GM12865 (cell line): ENCODE data around the gene COPG1.

ENCODE experiments used
- DNase-seq: peaks from one replicate; pipeline ENCODE4 v3.0.0; 2010; ENCODE audit warnings: low read depth
- H3K4me3 ChIP-seq: 2 replicates; pipeline ENCODE4 v1.5.1; 2011; ENCODE audit warnings: mild to moderate bottlenecking, low read depth, low read length, control low read depth
- TF ChIP-seq, protein P1 (sequence below): IDR thresholded peaks from 2 replicates; pipeline ENCODE4 v1.5.1; 2011; ENCODE audit warnings: low read length, control low read depth, low read depth, inconsistent platforms; ENCODE audit not compliant: insufficient read depth; ENCODE audit errors: missing control alignments

The COPG1 gene

DNA sequence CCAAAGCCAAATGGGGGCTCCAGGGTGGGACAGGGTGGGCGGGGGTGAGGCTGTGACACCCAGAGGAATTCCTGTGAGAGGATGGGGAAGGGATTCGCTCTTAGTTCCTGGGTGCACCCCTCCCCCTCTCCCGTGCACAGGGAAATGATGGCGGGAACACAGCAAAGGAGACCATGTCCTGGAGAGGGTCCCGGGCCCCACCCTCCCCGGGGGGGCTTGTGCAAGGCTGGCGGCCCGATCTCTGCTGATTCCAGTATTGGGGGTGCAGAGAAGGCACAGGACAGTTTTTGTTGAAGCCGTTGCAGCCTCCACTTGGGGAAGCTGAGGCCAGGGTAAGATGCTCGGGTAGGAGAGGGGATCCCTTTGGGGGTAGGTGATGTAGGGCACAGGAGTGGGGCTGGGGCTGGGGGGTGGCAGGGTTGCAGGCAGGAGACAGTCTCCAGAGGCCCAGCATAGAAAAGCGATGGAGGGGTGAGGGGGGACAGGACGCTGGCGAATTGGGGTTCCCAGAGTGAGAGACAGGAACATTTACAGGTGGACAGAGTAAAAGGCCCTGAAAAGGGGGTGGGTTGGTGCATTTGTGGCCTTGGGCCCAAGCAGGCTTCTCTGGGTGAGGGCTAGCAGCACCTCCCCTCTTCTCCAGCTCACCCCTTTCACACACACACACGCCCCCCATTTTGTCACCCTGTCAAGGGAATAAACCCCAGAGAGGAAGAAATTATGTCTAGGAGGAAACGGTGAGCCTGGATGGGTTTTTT lies 67.8 kb downstream of the COPG1 start:
- TF ChIP-seq, protein P1, sequence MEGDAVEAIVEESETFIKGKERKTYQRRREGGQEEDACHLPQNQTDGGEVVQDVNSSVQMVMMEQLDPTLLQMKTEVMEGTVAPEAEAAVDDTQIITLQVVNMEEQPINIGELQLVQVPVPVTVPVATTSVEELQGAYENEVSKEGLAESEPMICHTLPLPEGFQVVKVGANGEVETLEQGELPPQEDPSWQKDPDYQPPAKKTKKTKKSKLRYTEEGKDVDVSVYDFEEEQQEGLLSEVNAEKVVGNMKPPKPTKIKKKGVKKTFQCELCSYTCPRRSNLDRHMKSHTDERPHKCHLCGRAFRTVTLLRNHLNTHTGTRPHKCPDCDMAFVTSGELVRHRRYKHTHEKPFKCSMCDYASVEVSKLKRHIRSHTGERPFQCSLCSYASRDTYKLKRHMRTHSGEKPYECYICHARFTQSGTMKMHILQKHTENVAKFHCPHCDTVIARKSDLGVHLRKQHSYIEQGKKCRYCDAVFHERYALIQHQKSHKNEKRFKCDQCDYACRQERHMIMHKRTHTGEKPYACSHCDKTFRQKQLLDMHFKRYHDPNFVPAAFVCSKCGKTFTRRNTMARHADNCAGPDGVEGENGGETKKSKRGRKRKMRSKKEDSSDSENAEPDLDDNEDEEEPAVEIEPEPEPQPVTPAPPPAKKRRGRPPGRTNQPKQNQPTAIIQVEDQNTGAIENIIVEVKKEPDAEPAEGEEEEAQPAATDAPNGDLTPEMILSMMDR: no peak
- DNase-seq: no peak
- no peak overlapping the region; the same call in 1 of the 2 replicates for H3K4me3 ChIP-seq

DNA sequence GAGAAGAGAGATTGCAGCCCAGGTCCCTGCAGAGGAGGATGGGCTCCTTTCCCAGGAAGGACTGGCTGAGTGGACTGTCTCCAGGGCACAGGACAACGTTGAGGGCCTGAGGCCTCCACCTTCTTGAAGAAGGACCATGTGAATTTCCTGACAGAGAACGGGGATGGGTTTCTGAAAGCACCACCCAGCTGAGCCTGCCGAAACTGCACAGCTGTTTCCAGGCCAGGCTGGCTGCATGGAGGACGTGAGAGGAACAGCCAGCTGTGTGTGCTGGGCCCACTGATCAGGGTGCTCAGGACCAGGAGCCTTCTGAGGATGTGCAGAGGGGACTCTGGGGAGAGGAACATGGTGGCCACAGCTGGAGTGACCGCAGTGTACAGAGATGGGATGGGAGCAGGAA lies 68.4 kb downstream of the COPG1 start:
- peak; percentile 58 for DNase-seq
- TF ChIP-seq, protein P1: no peak
- H3K4me3 ChIP-seq: no peak overlapping the region

DNA sequence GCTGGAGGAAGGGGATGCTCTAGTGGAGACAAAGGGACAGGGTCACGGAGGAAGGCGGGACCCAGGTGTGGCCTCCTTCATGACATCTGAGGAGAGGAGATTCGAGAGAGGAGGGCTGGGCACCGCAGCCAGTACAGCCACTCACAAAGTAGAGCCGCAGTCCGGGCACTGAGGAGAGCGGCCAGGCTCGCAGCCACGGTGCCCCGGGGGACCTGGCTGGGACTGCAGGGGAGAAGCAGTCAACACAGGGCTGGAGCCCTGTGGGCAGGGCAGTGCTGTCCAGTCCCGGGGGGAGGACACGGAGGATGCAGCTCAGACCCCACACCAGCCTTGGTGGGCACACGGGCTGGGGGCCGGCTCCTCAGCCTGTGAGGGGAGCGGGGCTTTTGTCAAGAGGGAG lies 69.5 kb downstream of the COPG1 start:
- TF ChIP-seq, protein P1: no peak
- no peak for DNase-seq
- no peak overlapping the region for H3K4me3 ChIP-seq

DNA sequence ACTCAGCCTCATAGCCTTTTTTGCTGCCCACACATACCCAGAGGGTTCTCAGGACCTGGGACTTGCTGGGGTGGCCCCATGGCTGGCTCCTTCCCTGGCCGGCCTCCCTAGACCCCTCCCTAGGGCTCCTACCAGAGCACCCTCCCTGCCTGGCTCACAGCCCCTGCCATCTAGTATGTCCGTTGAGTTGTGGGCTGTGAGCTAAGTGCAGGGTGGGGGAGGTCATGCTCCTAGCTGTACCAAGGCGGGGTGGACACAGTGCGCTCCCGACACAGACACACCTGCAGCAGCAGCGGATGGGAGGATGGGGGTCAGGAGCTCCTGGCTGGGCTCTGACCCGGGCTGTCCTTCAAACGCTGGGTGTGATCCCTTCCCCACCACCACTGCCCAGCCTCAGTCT lies 70.9 kb downstream of the COPG1 start:
- no peak overlapping the region for H3K4me3 ChIP-seq
- TF ChIP-seq, protein P1: no peak
- DNase-seq: no peak

DNA sequence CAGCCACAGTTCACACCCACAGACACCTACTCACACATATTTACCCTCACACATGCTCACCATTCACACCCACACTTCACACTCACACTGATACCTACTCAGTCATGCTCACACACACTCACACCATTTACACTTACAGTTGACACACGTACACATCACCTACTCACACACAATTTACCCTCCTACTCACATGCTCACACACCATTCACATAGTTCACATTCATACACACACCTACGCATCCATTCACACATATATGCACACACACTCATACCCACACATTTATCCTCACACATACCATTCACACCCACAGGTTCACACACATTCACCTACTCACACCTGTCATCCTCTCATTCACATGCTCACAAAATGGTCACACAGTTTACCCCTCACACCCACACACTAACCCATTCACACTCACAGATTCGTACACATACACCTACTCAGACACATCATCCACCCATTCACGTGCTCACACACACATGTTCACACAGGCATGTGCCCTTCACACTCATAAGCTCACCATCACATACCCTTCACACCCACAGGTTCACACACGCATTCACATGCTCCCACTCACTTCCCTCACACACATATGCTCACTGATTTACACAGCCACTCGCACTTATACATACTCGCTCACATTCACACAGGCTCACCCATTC lies 71.5 kb downstream of the COPG1 start:
- H3K4me3 ChIP-seq: no peak overlapping the region
- TF ChIP-seq, protein P1: no peak
- no peak for DNase-seq

DNA sequence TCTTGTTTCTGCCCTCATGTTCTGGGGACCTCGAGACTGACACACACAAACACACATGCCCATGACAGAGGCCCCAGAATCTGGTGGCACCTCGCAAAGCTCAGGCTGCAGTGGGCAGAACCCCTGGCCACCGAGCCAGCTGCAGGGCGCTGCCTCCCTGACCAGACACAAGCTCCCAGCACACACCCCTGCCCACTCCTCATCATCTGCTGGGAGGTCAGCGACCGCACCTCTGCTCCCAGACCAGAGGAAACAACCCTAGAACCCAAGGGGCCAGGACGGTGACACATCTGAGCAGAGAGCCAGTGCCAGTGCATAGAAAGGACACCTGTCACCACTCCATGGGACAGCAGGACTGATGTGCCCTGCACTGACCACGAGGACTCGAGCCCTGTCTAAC lies 72.5 kb downstream of the COPG1 start:
- DNase-seq: no peak
- H3K4me3 ChIP-seq: no peak overlapping the region
- TF ChIP-seq, protein P1: no peak
